Loucy (cell line): Measurements from ENCODE around the gene CD53.
A peak's percentile ranks its signal among the peaks of the same experiment; 100 is the strongest.

Experiments
- H2AFZ ChIP-seq: fragments of 200-600 bp; sonication (generic); 2 replicates; pipeline ENCODE4 v1.6.0; 2016; ENCODE audit warnings: antibody characterized with exemption, mild to moderate bottlenecking, low read length, moderate library complexity
- H3F3A ChIP-seq: fragments of 200-600 bp; 2 replicates; pipeline ENCODE4 v1.6.0; 2016; ENCODE audit warnings: antibody characterized with exemption, low read depth, mild to moderate bottlenecking
- H3K27me3 ChIP-seq: fragments of 200-600 bp; sonication (generic); 2 replicates; pipeline ENCODE4 v1.6.1; 2014; ENCODE audit warnings: low read length, mild to moderate bottlenecking; ENCODE audit not compliant: insufficient read depth, poor library complexity, severe bottlenecking
- H3K36me3 ChIP-seq: fragments of 200-600 bp; sonication (generic); 2 replicates; pipeline ENCODE4 v1.6.1; 2016; ENCODE audit warnings: low read length; ENCODE audit not compliant: insufficient read depth
- H3K4me1 ChIP-seq: fragments of 200-600 bp; sonication (generic); 2 replicates; pipeline ENCODE4 v1.5.1; 2014; ENCODE audit warnings: low read length, mild to moderate bottlenecking; ENCODE audit not compliant: insufficient read depth, poor library complexity, severe bottlenecking
- H3K4me2 ChIP-seq: fragments of 200-600 bp; sonication (generic); 2 replicates; pipeline ENCODE4 v1.6.0; 2014; ENCODE audit warnings: antibody characterized with exemption, low read length, low read depth, mild to moderate bottlenecking; ENCODE audit not compliant: poor library complexity, severe bottlenecking
- H3K4me3 ChIP-seq: fragments of 200-600 bp; sonication (generic); 2 replicates; pipeline ENCODE4 v1.5.1; 2014; ENCODE audit warnings: low read length, mild to moderate bottlenecking, mixed read lengths; ENCODE audit not compliant: poor library complexity, severe bottlenecking
- H3K79me2 ChIP-seq: fragments of 200-600 bp; sonication (generic); 2 replicates; pipeline ENCODE4 v1.6.1; 2014; ENCODE audit warnings: low read length; ENCODE audit not compliant: insufficient read depth
- H3K9ac ChIP-seq: fragments of 200-600 bp; sonication (generic); 2 replicates; pipeline ENCODE4 v1.6.0; 2014; ENCODE audit warnings: mild to moderate bottlenecking, low read depth, low read length, moderate library complexity; ENCODE audit not compliant: poor library complexity, severe bottlenecking
- H3K9me2 ChIP-seq: fragments of 200-600 bp; sonication (generic); replicated peaks from 2 replicates; pipeline ENCODE4 v1.6.1; 2016; ENCODE audit warnings: low read depth, low read length, mixed read lengths
- H3K9me3 ChIP-seq: fragments of 200-600 bp; sonication (generic); 2 replicates; pipeline ENCODE4 v1.6.1; 2014; ENCODE audit warnings: mild to moderate bottlenecking, antibody characterized with exemption, low read length, low read depth; ENCODE audit not compliant: insufficient read depth
- H4K20me1 ChIP-seq: fragments of 200-600 bp; sonication (generic); 2 replicates; pipeline ENCODE4 v1.6.0; 2014; ENCODE audit warnings: antibody characterized with exemption, low read length, mild to moderate bottlenecking; ENCODE audit not compliant: insufficient read depth, poor library complexity, severe bottlenecking
- EZH2phosphoT487 ChIP-seq: fragments of 200-600 bp; IDR thresholded peaks from 2 replicates; pipeline ENCODE4 v1.6.1; 2018; ENCODE audit warnings: antibody characterized with exemption, mild to moderate bottlenecking, moderate library complexity, borderline replicate concordance
- TF ChIP-seq, protein P1 (sequence below): fragments of 200-600 bp; sonication (generic); conservative IDR thresholded peaks from 2 replicates; pipeline ENCODE4 v1.5.1; 2014; ENCODE audit warnings: mild to moderate bottlenecking, antibody characterized with exemption, low read length

The CD53 gene

DNA sequence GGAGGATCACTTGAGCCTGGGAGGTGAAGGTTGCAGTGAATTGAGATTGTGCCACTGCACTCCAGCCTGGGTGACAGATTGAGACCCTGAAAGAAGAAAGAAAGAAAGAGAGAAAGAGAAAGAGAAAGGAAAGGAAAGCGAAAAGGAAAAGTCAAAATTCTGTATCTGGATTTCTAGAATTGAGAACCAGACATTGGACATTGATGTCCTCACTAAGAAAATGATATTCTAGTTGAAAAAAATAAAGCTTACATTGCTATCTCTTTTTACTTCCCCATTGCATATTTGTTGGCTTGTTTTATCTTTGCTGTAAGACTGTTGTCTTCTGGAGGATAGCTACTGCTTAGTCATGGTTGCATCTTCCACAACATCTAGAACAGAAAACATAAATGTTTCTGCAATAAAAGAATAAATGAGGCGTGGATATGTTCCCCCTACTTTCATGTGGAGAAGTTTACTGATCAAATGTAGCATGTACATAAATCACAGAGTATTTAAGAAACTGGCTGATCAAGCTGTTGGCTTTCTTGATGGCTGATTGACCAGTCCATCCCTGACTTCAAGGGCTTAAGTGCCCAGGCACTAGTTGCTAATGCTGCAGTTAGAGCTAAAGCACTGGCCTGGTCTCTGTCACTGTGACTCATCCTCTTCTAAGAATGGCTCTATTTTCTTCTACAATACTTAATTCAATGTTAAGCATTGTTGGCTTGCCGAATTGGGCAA, 17.7 kb downstream of the CD53 start:
- Histone ChIP-seq H3K4me3 (no peak overlapping the region), H3K9me3 (no peaks in the 10 kb centered on the region), H3K36me3 (peaks cover 41% of the 10 kb centered on the region), H3K9me2 (no peaks in the 10 kb centered on the region), H4K20me1 (peaks cover 27% of the 10 kb centered on the region), H3K27me3 (no peaks in the 10 kb centered on the region), H3K9ac (no peak overlapping the region), H3F3A (no peaks in the 10 kb centered on the region), H3K4me1 (peaks cover 32% of the 10 kb centered on the region), H2AFZ (no peak overlapping the region), H3K4me2 (no peak overlapping the region), H3K79me2 (peaks cover 73% of the 10 kb centered on the region)
- TF ChIP-seq, protein P1, sequence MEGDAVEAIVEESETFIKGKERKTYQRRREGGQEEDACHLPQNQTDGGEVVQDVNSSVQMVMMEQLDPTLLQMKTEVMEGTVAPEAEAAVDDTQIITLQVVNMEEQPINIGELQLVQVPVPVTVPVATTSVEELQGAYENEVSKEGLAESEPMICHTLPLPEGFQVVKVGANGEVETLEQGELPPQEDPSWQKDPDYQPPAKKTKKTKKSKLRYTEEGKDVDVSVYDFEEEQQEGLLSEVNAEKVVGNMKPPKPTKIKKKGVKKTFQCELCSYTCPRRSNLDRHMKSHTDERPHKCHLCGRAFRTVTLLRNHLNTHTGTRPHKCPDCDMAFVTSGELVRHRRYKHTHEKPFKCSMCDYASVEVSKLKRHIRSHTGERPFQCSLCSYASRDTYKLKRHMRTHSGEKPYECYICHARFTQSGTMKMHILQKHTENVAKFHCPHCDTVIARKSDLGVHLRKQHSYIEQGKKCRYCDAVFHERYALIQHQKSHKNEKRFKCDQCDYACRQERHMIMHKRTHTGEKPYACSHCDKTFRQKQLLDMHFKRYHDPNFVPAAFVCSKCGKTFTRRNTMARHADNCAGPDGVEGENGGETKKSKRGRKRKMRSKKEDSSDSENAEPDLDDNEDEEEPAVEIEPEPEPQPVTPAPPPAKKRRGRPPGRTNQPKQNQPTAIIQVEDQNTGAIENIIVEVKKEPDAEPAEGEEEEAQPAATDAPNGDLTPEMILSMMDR = no peak
- no peak for TF ChIP-seq EZH2phosphoT487

DNA sequence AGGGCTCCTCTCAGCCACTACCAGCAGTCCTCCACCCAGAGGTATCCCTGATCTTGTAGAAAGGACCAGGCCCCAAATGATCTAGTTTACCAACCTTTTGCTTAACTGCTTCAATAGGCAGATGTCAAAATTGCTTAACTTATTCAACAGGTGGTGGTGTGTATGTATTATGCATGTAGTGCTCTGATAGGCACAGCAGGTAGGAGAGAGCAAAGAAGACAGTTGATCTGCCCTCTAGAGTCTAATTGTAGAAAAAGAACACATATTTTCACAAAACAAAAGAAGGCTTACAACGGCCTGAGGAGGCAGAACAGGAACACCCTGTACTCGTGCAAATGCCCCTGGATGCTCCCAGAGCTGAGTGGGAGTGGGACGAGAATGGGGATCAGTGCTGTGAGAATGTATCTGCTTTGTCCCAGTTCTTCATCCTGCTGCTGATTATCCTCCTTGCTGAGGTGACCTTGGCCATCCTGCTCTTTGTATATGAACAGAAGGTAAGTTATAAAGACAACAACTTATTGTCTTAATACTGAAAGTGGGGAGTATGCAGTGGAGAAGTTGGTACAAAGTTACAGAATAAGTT, 21.1 kb downstream of the CD53 start:
- H3K36me3 ChIP-seq = peaks cover 71% of the 10 kb centered on the region
- no peak overlapping the region for H3K9ac ChIP-seq
- H3K4me3 ChIP-seq = no peak overlapping the region
- H2AFZ ChIP-seq = no peak overlapping the region
- H3K4me1 ChIP-seq = peaks cover 30% of the 10 kb centered on the region
- H3K4me2 ChIP-seq = no peak overlapping the region
- no peaks in the 10 kb centered on the region for H3K9me3 ChIP-seq
- no peaks in the 10 kb centered on the region for H3K9me2 ChIP-seq
- H3K27me3 ChIP-seq = no peaks in the 10 kb centered on the region
- H3F3A ChIP-seq = no peaks in the 10 kb centered on the region
- TF ChIP-seq, protein P1 = peak; percentile 50
- no peak for TF ChIP-seq EZH2phosphoT487
- H3K79me2 ChIP-seq = peaks cover 46% of the 10 kb centered on the region
- peaks cover 15% of the 10 kb centered on the region for H4K20me1 ChIP-seq

DNA sequence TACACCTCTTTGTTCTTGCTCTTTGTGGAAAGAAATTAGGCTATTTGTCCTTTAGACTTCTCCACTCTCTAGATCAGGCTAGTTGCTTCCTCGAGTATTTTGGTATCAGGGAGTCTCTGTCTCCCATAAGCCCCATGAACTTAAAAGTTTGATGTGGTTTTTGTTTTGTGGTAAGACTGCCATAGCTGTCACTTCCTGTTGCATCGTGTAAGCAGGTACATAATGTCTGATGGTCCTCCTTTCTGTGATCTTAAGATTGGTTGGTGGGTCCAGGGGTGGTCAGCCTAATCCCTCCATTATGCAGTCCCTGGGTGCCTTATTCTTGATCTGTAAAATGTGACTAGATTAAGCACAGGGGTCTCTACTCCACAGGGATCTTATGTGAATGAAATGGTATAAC, 23.1 kb downstream of the CD53 start:
- Histone ChIP-seq H3K27me3 (no peaks in the 10 kb centered on the region), H3K79me2 (peaks cover 27% of the 10 kb centered on the region; the same call in 1 of the 2 replicates), H4K20me1 (peaks cover 15% of the 10 kb centered on the region)

More for the DNA sequence above, 23.1 kb downstream of the CD53 start:
- no peaks in the 10 kb centered on the region for H3K9me3 ChIP-seq
- peaks cover 23% of the 10 kb centered on the region for H3K4me1 ChIP-seq
- H3F3A ChIP-seq = no peaks in the 10 kb centered on the region
- no peak overlapping the region for H2AFZ ChIP-seq
- no peak for TF ChIP-seq EZH2phosphoT487
- TF ChIP-seq, protein P1 = no peak
- no peaks in the 10 kb centered on the region for H3K9me2 ChIP-seq
- no peak overlapping the region for H3K9ac ChIP-seq
- H3K4me2 ChIP-seq = peak overlapping the region; percentile 22
- H3K36me3 ChIP-seq = peaks cover 90% of the 10 kb centered on the region
- no peak overlapping the region for H3K4me3 ChIP-seq
